GM21526 (cell line): ENCODE data around the gene DAPK1.

Source experiments
- ATAC-seq: cut with Tn5 transposase; IDR thresholded peaks from one replicate; pipeline ENCODE4 v1.9.1; 2021; ENCODE audit warnings: moderate library complexity; ENCODE audit not compliant: unreplicated experiment, low FRiP score

Gene DAPK1

GRCh38 chr9:87607859-87608258, 110.2 kb downstream of the DAPK1 start:
- no peak for ATAC-seq

GRCh38 chr9:87609002-87609401, 111.3 kb downstream of the DAPK1 start:
- ATAC-seq, result no peak

- no peak for ATAC-seq
Observed at GRCh38 chr9:87609486-87609885, 111.8 kb downstream of the DAPK1 start.

GRCh38 chr9:87610200-87611155, 112.8 kb downstream of the DAPK1 start:
- no peak for ATAC-seq

GRCh38 chr9:87611776-87612175, 114.1 kb downstream of the DAPK1 start:
- no peak for ATAC-seq

- no peak for ATAC-seq
Observed at GRCh38 chr9:87612536-87612935, 114.9 kb downstream of the DAPK1 start.

GRCh38 chr9:87613265-87614111, 115.8 kb downstream of the DAPK1 start:
- ATAC-seq, result no peak

GRCh38 chr9:87614397-87614796, 116.7 kb downstream of the DAPK1 start:
- no peak for ATAC-seq

- ATAC-seq, result no peak
Observed at GRCh38 chr9:87615136-87615535, 117.5 kb downstream of the DAPK1 start.

- ATAC-seq, result no peak
Observed at GRCh38 chr9:87615547-87616148, 118.0 kb downstream of the DAPK1 start.

- no peak for ATAC-seq
Observed at GRCh38 chr9:87618226-87618625, 120.6 kb downstream of the DAPK1 start.

- no peak for ATAC-seq
Observed at GRCh38 chr9:87618931-87619330, 121.3 kb downstream of the DAPK1 start.

- ATAC-seq, result no peak
Observed at GRCh38 chr9:87619346-87619745, 121.7 kb downstream of the DAPK1 start.

- no peak for ATAC-seq
Observed at GRCh38 chr9:87620731-87621322, 123.2 kb downstream of the DAPK1 start.

- ATAC-seq, result no peak
Observed at GRCh38 chr9:87622098-87622497, 124.4 kb downstream of the DAPK1 start.

GRCh38 chr9:87622923-87623322, 125.3 kb downstream of the DAPK1 start:
- no peak for ATAC-seq

- ATAC-seq, result no peak
Observed at GRCh38 chr9:87628346-87628745, 130.7 kb downstream of the DAPK1 start.

GRCh38 chr9:87629104-87629503, 131.4 kb downstream of the DAPK1 start:
- ATAC-seq, result no peak

GRCh38 chr9:87630266-87630665, 132.6 kb downstream of the DAPK1 start:
- no peak for ATAC-seq

GRCh38 chr9:87630846-87631245, 133.2 kb downstream of the DAPK1 start:
- no peak for ATAC-seq
